PC-3 (cell line): ENCODE results near the gene COL12A1.

ENCODE experiments used
- CTCF ChIP-seq: fragments of 300-600 bp; sonication (generic); conservative IDR thresholded peaks from 2 replicates; pipeline ENCODE4 v1.5.1; 2017; ENCODE audit warnings: antibody characterized with exemption, low read depth, mild to moderate bottlenecking, low read length
- EZH2 ChIP-seq: fragments of 300-600 bp; sonication (generic); IDR thresholded peaks from one replicate; pipeline ENCODE4 v1.6.1; 2017; ENCODE audit warnings: antibody characterized with exemption, mild to moderate bottlenecking, low read length; ENCODE audit not compliant: unreplicated experiment
- EZH2phosphoT487 ChIP-seq: fragments of 300-600 bp; sonication (generic); IDR thresholded peaks from 2 replicates; pipeline ENCODE4 v1.6.1; 2018; ENCODE audit warnings: mild to moderate bottlenecking, antibody characterized with exemption, low read length, borderline replicate concordance

GRCh38 chr6:75203721-75204120 lies 2.1 kb downstream of the COL12A1 start:
- TF ChIP-seq CTCF, result no peak
- TF ChIP-seq EZH2, result no peak
- no peak for TF ChIP-seq EZH2phosphoT487
